Measurements from ENCODE around the gene NMT1.

GRCh38 chr17:45127207-45127547, 66.1 kb downstream of the NMT1 start:
- TF ChIP-seq CTCF (IDR thresholded peaks at IDR 0.05) (peak in 1 of 5 experiments; percentile 8), EP300 (IDR thresholded peaks at IDR 0.05; ENCODE audit: low read depth) (no peak), POLR2A (IDR thresholded peaks at IDR 0.05) (no peak)
